ENCODE results near the gene CCDC69.

CCDC69 gene

DNA sequence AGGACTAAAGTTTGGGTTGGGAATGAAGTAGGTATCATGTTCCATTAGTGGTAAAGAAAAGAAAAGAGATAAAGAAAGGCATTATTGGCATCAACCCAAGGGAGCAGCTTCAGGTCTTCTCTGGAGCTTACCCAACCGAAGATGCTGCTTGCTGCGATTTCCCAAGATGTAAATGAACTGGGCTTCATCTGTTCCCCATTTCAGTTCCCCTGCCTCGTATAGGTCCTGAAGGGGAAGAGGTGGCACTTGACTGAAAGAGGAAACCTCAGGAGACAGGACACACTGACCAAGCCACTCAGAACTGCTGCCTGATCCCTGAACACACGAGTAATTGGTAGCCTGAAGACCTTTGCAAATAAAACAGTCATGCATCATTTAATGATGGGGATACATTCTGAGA lies 90.9 kb downstream of the CCDC69 start:
- H3K27ac ChIP-seq, result no peak overlapping the region
- no peak for TF ChIP-seq ZFX (IDR thresholded peaks at IDR 0.05; ENCODE audit: borderline replicate concordance)
- TF ChIP-seq CTCF (IDR thresholded peaks at IDR 0.05), result no peak

All from 22Rv1 (cell line).